ENCODE measurements around the gene VBP1.

- TF ChIP-seq CTCF (IDR thresholded peaks at IDR 0.05 in 8 of 11, conservative IDR thresholded peaks at IDR 0.05 in 3 of 11), result no peak
- TF ChIP-seq POLR2A (IDR thresholded peaks at IDR 0.05), result no peak
These were observed 27.5 kb upstream of the VBP1 start for GRCh38 chrX:155188786-155189185.
